NCI-H187 (cell line): ENCODE results near the gene UQCR11.
A peak's percentile ranks its signal among the peaks of the same experiment; 100 is the strongest.

Experiments used
- DNase-seq, 2 experiments: peaks; one replicate each; lab custom pipeline; 2025; lab: John Stamatoyannopoulos, UW

Gene UQCR11

GRCh38 chr19:1567116-1567847, 38.0 kb downstream of the UQCR11 start:
- DNase-seq, result no peak

DNA sequence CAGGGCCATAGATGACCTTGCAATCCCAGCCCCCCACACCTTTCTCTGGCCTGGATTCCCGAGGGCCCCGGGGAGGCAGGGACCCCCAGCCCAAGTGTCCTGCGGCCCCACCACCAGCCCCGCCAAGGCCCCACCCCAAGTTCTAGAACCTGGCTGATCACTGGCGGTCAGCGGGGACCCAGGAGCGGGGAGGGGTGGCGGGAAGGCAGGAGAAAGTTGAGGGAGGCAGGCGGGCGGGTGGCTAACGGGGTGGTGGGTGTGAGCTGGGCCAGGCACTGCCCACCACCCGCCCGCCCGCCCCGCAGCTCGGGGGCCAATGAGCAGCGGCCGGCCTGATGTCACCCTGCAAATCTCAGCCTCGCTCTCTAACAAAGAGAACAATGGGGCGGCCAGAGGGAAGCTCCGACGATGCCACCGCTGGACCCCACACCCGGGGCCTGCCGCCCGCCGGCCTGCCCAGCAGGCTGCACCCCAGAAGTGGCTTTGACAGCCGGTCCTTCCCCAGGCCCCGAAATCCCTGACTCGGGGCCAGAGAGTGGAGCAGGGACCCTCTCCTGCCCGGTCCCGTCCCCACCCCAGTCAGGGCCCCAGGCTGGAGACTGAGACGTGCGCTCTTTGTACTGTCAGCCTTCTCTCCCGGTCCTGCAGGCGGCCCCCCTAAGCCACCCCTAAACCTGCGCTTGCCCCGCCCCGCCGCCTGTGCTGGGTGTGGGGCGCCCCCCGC, 38.7 kb downstream of the UQCR11 start:
- DNase-seq, result peak; percentile 34 to 49

GRCh38 chr19:1563251-1563650, 42.0 kb downstream of the UQCR11 start:
- DNase-seq, result no peak

DNA sequence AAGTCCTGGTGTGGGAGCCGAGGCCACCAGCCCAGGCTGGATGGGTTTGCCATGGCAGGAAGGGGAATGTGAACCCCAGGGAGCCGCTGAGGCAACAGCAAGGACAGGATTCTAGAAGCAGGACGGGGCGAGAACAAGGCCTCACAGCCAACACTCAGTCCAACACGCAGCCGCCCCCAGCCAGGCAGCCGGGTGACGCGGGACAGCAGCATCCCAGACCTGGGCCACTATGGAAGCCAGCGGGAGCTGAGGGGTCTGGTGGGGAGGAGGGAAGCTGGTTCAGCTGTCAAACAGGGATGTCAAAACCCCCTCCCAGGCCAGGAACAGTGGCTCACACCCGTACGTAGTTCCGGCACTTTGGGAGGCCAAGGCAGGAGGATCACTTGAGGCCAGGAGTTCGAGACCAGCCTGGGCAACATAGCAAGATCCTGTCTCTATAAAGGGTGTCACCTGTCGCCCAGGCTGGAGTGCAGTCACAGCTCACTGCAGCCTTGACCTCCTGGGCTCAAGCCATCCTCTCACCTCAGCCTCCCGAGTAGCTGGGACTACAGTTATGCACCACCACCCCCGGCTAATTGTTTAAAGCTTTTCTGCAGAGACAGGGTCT, 43.9 kb downstream of the UQCR11 start:
- DNase-seq, result no peak

DNA sequence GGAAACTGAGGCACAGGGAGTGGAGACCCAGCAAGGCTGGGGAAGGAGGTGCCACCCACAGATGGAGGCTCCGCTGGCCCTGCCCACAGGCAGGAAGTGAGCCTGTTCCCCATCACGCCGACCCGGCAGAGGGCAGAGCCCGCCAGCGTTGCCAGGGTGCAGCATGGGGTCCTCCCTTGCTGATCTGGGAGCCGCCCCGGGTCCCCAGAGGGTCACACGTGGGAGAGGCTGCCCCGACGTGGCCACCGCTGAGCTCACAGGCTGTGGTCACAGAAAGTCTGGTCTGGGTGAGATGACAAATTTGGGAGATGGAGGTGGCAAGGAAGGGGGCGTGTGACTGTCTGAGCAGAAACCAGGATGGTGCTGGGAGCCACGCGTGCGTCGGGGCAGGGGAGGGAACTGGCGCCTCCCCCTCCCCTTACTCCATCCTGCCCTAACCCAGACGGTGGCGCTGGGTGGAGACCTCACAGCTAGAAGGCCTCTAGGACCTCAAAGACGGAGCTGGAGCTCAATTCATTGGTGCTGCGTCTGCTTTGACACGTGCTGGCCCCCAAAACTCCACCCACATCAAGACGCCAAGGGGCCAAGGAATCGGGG, 44.9 kb downstream of the UQCR11 start:
- no peak for DNase-seq

DNA sequence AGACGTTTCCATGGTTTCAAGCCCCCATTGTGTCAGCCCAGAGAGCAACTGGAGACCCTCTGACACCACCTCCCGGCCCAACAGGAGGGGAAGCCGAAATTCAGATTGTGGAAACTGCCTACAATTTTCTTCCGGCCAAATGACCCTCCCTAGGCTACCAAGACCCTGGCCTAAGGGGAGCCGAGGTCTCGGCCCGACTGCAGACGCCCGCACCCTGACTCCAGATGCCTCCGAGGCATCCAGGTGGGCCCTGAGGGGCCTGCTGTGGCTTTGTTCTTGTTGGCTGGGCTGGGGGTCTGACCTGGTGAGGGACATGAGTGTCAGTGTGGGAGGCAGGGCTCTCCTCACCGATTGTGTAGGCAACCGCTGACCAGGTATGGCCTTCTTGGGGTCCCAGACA, 46.7 kb downstream of the UQCR11 start:
- no peak for DNase-seq

- no peak for DNase-seq
Observed at GRCh38 chr19:1556390-1557070, 48.7 kb downstream of the UQCR11 start.

GRCh38 chr19:1555487-1556389, 49.5 kb downstream of the UQCR11 start:
- no peak for DNase-seq

GRCh38 chr19:1554968-1555367, 50.3 kb downstream of the UQCR11 start:
- no peak for DNase-seq

DNA sequence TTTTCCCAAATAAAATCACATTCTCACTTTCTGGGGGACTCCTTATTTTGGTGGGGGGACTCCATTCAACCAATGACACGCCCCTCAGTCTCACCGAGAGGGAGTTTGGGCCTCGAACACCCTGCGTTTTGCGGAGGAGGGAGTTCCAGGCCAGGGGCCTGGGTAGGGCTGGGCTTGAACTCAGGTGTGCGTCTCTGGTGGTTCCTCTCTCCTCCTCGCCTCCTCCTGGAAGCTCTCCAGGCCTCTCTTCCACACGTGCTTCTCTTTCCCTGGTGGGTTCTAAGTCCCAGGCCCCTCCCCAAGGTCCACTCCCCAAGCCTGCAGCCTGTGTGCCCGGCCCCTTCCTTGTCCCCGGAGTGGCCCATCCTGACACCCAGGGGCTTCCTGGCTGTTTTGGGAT, 51.8 kb downstream of the UQCR11 start:
- no peak for DNase-seq

GRCh38 chr19:1551068-1552040, 53.9 kb downstream of the UQCR11 start:
- no peak for DNase-seq

GRCh38 chr19:1549332-1549945, 55.8 kb downstream of the UQCR11 start:
- DNase-seq, result no peak
